Right atrium auricular region (tissue), 2 donors: Measurements from ENCODE around the gene SNX9. TPM values are rescaled to one million over a fixed set of nuclear protein-coding genes. Genes with fewer than 3 reads are reported as not detected.

Experiments
- DNase-seq: peaks from one replicate; pipeline ENCODE4 v3.0.0-alpha.2; 2019; ENCODE audit warnings: low spot score
- H3K27ac ChIP-seq, 2 donors: fragments of 200-600 bp; sonication (generic); 1 replicate in 1 of 2; 2 replicates in 1 of 2; pipeline ENCODE4 v1.5.1; 2016 to 2019
- H3K27me3 ChIP-seq, 2 donors: fragments of 200-600 bp; sonication (generic); one replicate each; pipeline versions ENCODE4 v1.5.1 to v1.6.0; 2017 to 2019
- H3K36me3 ChIP-seq: fragments of 200-600 bp; sonication (generic); one replicate; pipeline ENCODE4 v1.5.1; 2016
- H3K4me1 ChIP-seq, 2 donors: fragments of 200-600 bp; sonication (generic); one replicate each; pipeline versions ENCODE4 v1.5.1 to v1.6.0; 2017 to 2019
- H3K4me3 ChIP-seq, 2 donors: fragments of 200-600 bp; sonication (generic); 1 replicate in 1 of 2; 2 replicates in 1 of 2; pipeline ENCODE4 v1.5.1; 2017 to 2019; ENCODE audit warnings: mild to moderate bottlenecking in 1 of 2, moderate library complexity in 1 of 2
- H3K9me3 ChIP-seq, 2 donors: fragments of 200-600 bp; sonication (generic); one replicate each; pipeline ENCODE4 v1.5.1; 2019
- CTCF ChIP-seq, 2 donors: fragments of 200-600 bp; sonication (generic); IDR thresholded peaks; one replicate each; pipeline ENCODE4 v1.5.1; 2019; ENCODE audit warnings: antibody characterized with exemption in 2 of 2
- total RNA-seq, 2 donors: library from RNA; depleted of rRNA; stranded (reverse); fragments of >200 nt; gene quantifications; one replicate each; pipeline ENCODE4 v1.1.0, GENCODE V29; 2016

The SNX9 gene
- total RNA-seq, 2 donors from 2014 or later: 26.6 to 39.4 TPM

GRCh38 chr6:157778719-157779118 lies 44.3 kb upstream of the SNX9 start:
- H3K4me3 ChIP-seq: no peak overlapping the region
- H3K36me3 ChIP-seq: no peaks in the 10 kb centered on the region
- H3K27me3 ChIP-seq: no peaks in the 10 kb centered on the region
- no peak overlapping the region for H3K27ac ChIP-seq
- TF ChIP-seq CTCF (IDR thresholded peaks at IDR 0.05): no peak
- no peaks in the 10 kb centered on the region for H3K9me3 ChIP-seq
- no peak for DNase-seq
- no peaks in the 10 kb centered on the region for H3K4me1 ChIP-seq

DNA sequence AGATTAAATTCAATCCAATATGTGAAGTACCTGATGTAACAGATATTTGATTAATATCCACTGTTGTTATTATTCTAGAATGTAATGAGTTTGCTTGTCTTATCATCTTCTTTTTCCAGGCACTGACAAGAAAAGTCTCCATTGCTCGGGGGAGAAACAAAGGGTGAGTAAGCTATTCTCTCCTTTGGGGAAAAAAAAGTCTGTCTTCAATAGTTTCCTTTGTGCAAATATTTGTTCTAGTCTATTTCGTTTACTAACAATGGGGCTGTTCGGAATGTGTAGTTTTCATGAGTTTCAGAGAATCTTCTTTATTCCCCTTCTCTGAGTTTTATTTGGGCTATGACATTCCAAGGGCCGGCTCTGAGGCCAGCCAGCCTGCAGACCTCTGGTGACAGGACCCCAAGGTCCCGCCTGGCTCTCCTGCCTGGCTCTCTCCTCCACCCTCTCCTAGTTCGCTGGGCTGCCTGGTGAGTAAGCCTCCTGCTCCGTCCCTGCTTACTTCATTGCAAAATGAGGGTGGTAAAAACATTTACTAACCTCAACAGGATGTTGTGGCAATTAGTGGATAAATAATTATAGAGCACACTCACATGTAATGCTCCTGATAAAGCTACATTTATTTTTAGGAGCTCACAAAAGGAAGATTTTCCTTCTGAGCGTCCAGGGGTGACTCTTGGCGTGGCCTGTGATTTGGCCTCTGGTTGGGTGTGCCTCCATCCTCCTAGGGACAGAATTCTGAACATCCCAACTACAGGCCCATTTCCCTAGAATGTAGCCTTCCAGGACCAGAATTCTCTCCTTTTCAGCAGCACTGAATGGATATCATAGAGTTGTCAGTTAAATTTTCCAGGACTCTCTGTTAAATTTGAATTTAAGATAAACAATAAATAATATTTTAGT lies 43.1 kb upstream of the SNX9 start:
- TF ChIP-seq CTCF (IDR thresholded peaks at IDR 0.05): no peak
- DNase-seq: no peak
- no peak overlapping the region for H3K4me3 ChIP-seq
- H3K27me3 ChIP-seq: no peaks in the 10 kb centered on the region
- no peaks in the 10 kb centered on the region for H3K9me3 ChIP-seq
- H3K27ac ChIP-seq: no peak overlapping the region
- no peaks in the 10 kb centered on the region for H3K36me3 ChIP-seq
- H3K4me1 ChIP-seq: no peaks in the 10 kb centered on the region

DNA sequence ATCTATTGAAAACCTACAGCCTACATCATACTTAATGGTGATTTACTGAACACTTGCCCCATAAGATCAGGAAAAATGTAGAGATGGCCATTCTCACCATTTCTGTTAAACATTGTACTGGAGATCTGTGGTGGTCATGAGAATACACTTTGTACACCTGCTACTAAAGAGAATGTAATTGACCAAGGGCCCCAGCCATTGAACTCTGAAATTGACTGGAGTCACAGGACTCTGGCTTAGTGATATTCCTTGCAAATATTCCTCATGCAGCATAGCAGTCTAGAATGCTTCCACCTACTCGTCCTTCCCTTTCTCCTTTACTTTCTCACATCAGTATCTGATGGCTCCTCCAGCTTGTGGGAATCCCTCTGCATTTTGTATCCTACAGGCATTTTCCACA lies 37.4 kb upstream of the SNX9 start:
- H3K27ac ChIP-seq: no peak overlapping the region
- no peak for TF ChIP-seq CTCF (IDR thresholded peaks at IDR 0.05)
- H3K27me3 ChIP-seq: no peaks in the 10 kb centered on the region
- DNase-seq: no peak
- no peaks in the 10 kb centered on the region for H3K4me1 ChIP-seq
- no peaks in the 10 kb centered on the region for H3K9me3 ChIP-seq
- no peak overlapping the region for H3K4me3 ChIP-seq
- H3K36me3 ChIP-seq: no peaks in the 10 kb centered on the region

DNA sequence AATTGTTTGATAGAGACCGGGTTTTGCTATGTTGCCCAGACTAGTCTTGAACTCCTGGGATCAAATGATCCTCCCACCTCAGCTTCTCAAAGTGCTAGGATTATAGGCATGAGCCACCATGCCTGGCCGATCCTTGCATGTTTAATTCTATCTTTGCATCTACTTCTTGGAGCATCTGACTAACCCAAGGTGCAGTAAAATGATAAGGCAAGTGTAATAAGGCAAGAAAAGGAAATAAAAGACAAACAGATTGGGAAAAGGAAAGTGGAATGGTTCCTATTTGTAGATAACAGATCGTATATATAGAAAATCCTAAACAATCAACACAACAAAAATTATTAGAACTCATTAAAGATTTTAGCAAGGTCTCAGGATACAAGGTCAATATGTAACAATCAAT lies 36.8 kb upstream of the SNX9 start:
- Histone ChIP-seq H3K9me3 (no peaks in the 10 kb centered on the region), H3K4me3 (no peak overlapping the region), H3K27ac (no peak overlapping the region), H3K4me1 (no peaks in the 10 kb centered on the region), H3K36me3 (no peaks in the 10 kb centered on the region), H3K27me3 (no peaks in the 10 kb centered on the region)
- DNase-seq: no peak
- no peak for TF ChIP-seq CTCF (IDR thresholded peaks at IDR 0.05)

DNA sequence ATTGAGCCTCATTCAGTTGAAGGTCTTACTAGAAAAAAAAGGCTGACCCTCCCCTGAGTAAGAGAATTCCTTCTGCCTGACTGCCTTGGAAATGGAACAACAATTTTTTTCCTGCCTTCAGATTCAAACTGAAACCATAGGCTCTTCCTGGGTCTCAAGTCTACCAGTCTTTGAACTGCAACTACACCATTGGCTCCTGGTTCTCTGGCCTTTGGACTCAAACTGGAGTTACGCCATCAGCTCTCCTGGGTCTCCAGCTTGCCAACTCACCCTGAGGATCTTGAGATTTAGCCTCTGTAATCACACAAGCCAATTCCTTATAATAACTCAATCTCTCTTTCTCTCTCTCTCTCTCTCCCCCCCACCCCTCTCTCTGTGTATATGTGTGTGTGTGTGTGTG lies 36.0 kb upstream of the SNX9 start:
- Histone ChIP-seq H3K4me1 (peaks cover 0 to 6% of the 10 kb centered on the region in 2 donors), H3K27me3 (no peaks in the 10 kb centered on the region), H3K4me3 (no peak overlapping the region), H3K36me3 (no peaks in the 10 kb centered on the region), H3K9me3 (no peaks in the 10 kb centered on the region), H3K27ac (no peak overlapping the region)
- DNase-seq: no peak
- TF ChIP-seq CTCF (IDR thresholded peaks at IDR 0.05): no peak

- no peaks in the 10 kb centered on the region for H3K9me3 ChIP-seq
- H3K4me3 ChIP-seq: no peak overlapping the region
- TF ChIP-seq CTCF (IDR thresholded peaks at IDR 0.05): no peak
- DNase-seq: no peak
- peaks cover 0 to 6% of the 10 kb centered on the region in 2 donors for H3K4me1 ChIP-seq
- H3K27me3 ChIP-seq: no peaks in the 10 kb centered on the region
- H3K36me3 ChIP-seq: no peaks in the 10 kb centered on the region
- no peak overlapping the region for H3K27ac ChIP-seq
Measured at GRCh38 chr6:157788180-157788579, 34.9 kb upstream of the SNX9 start.
